SJCRH30 (cell line): ENCODE data around the gene ZNF592. TPM values are rescaled to one million over a fixed set of nuclear protein-coding genes. Genes with fewer than 3 reads are reported as not detected.
A peak's percentile ranks its signal among the peaks of the same experiment; 100 is the strongest.

Source experiments
- DNase-seq, 2 experiments: peaks; one replicate each; pipeline ENCODE4 v3.0.0-alpha.2; 2015 to 2020
- H3K27ac ChIP-seq: fragments of 250-450 bp; sonication (Bioruptor Pico); 2 replicates; pipeline ENCODE4 v1.5.1; 2020; ENCODE audit warnings: mild to moderate bottlenecking, moderate library complexity
- H3K27me3 ChIP-seq: fragments of 250-450 bp; sonication (Bioruptor Pico); 2 replicates; pipeline ENCODE4 v1.5.1; 2020; ENCODE audit warnings: mild to moderate bottlenecking, moderate library complexity
- H3K36me3 ChIP-seq: fragments of 250-450 bp; sonication (Bioruptor Pico); 2 replicates; pipeline ENCODE4 v1.5.1; 2020; ENCODE audit warnings: mild to moderate bottlenecking, moderate library complexity
- H3K4me1 ChIP-seq: fragments of 250-450 bp; sonication (Bioruptor Pico); 2 replicates; pipeline ENCODE4 v1.5.1; 2020; ENCODE audit warnings: mild to moderate bottlenecking, moderate library complexity
- H3K4me3 ChIP-seq: fragments of 250-450 bp; sonication (Bioruptor Pico); 2 replicates; pipeline ENCODE4 v1.5.1; 2020; ENCODE audit warnings: mild to moderate bottlenecking, moderate library complexity
- H3K9me3 ChIP-seq: fragments of 250-450 bp; sonication (Bioruptor Pico); replicated peaks from 2 replicates; pipeline ENCODE4 v1.5.1; 2020; ENCODE audit warnings: mild to moderate bottlenecking, moderate library complexity
- total RNA-seq: library from RNA; depleted of rRNA; stranded (reverse); fragments of >200 nt; shearing (Covaris generic); gene quantifications from 2 replicates; pipeline ENCODE4 v1.2.3, GENCODE V29; 2014

Gene ZNF592
- total RNA-seq, 1 experiment from 2014 or later: 12.6 TPM

- peaks cover 22% of the 10 kb centered on the region for H3K36me3 ChIP-seq
- H3K4me3 ChIP-seq: no peak overlapping the region
- H3K4me1 ChIP-seq: no peaks in the 10 kb centered on the region
- H3K9me3 ChIP-seq: no peaks in the 10 kb centered on the region
- no peak overlapping the region for H3K27ac ChIP-seq
- no peak for DNase-seq
- H3K27me3 ChIP-seq: no peaks in the 10 kb centered on the region
Measured at GRCh38 chr15:84799511-84800187, 51.3 kb downstream of the ZNF592 start.

- DNase-seq: no peak
- Histone ChIP-seq H3K4me3 (no peak overlapping the region), H3K36me3 (peaks cover 20% of the 10 kb centered on the region), H3K4me1 (no peaks in the 10 kb centered on the region), H3K27me3 (no peaks in the 10 kb centered on the region), H3K27ac (no peak overlapping the region), H3K9me3 (no peaks in the 10 kb centered on the region)
Measured at GRCh38 chr15:84800365-84800806, 52.0 kb downstream of the ZNF592 start.

DNA sequence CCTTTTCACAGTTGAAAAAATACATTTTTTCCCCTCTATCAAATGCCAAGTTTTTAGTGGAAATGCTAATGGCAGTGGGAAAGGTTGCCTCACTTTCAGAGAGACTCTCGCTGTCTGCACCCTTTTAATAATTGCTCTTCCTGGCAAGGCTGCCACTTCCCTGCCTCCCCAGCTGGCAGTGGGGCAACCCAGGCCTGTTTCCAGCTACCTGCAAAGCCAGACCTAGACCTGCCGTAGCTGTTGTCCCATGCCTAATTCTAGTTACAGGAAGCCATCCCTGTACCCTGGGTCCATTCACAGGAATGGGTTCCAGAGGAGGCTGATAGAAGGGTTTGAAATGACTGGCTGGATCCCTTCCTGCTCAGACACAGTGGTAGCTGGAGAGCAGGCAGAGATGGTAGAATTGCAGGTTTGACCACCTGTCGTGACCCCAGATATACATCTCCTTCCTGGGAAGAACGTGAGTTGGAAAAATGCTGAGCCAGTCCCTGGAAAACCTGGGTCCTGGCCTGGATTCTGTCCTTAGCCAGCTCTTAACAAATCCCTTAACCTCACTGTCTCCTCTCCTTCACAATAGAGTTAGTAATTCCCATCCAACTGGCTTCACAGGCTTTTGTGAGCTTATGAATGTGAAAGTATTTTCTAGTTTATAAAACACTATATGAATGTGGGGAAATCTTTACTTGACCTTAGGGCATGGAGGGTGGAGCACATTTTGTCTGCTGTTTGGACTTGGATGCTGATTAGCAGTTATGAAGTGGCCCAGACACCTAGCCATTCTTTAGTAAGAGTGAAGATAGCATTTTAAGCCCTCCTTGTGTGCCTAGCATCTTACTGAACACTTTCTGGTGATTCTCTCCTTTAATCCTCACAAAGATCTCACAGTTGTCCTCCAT is 55.9 kb downstream of the ZNF592 start:
- peaks cover 14% of the 10 kb centered on the region for H3K36me3 ChIP-seq

GRCh38 chr15:84805221-84805620 is 56.8 kb downstream of the ZNF592 start:
- H3K36me3 ChIP-seq: peaks cover 9% of the 10 kb centered on the region
- H3K27ac ChIP-seq: no peak overlapping the region
- peaks cover 7% of the 10 kb centered on the region for H3K4me1 ChIP-seq
- no peaks in the 10 kb centered on the region for H3K9me3 ChIP-seq
- no peak for DNase-seq
- H3K4me3 ChIP-seq: no peak overlapping the region
- no peaks in the 10 kb centered on the region for H3K27me3 ChIP-seq

More for the DNA sequence above, 55.9 kb downstream of the ZNF592 start:
- Histone ChIP-seq H3K27me3 (no peaks in the 10 kb centered on the region), H3K27ac (no peak overlapping the region), H3K4me1 (peaks cover under 1% of the 10 kb centered on the region), H3K9me3 (no peaks in the 10 kb centered on the region), H3K4me3 (no peak overlapping the region)
- DNase-seq: no peak

- Histone ChIP-seq H3K4me3 (no peak overlapping the region), H3K9me3 (no peaks in the 10 kb centered on the region), H3K27me3 (no peaks in the 10 kb centered on the region), H3K27ac (no peak overlapping the region), H3K4me1 (peaks cover 15% of the 10 kb centered on the region), H3K36me3 (peaks cover 3% of the 10 kb centered on the region; the same call in 1 of the 2 replicates)
- no peak for DNase-seq
Measured at GRCh38 chr15:84807228-84807627, 58.8 kb downstream of the ZNF592 start.

DNA sequence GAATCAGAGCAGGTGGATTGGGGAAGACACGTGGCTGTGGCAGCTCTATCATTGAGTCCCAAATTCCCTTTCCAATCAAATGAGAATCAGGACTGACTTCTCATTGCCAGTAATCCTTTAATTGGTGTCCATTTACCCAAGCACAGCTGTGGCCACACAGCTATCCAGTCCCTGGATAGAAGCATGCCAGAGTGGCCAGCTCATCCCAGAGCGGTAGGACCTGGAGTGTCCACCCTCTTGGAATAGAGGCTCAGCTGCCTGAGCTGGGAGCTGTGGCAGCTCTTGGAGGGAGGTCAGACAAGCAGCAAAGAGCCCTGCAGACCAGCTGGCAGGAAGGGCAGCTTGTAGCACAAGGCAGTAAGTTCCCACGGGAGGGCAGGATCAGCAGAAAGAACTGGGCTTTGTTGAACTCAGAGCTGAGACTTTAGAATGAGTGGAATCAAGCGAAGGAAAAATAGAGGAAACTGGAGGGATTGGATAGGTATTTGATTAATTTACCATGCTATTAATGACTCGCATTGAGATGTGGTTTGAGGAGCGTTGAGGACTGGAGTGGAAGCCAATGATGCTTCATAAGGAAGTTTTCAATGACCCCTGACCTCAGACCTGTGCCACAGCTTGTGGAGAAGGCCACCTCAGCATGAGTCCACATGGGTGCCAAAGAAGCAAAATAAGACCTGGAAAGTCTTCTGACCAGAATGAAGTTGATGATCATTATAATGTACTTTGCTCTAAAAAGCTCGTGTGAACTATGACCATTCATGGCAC is 61.9 kb downstream of the ZNF592 start:
- Histone ChIP-seq H3K36me3 (peaks cover under 1% of the 10 kb centered on the region; the same call in 1 of the 2 replicates), H3K4me3 (no peak overlapping the region), H3K4me1 (peaks cover 15% of the 10 kb centered on the region), H3K9me3 (no peaks in the 10 kb centered on the region), H3K27ac (peak overlapping the region; percentile 21; the same call in 1 of the 2 replicates), H3K27me3 (no peaks in the 10 kb centered on the region)
- peak; percentile 90 to 91 for DNase-seq

GRCh38 chr15:84811151-84811550 is 62.8 kb downstream of the ZNF592 start:
- Histone ChIP-seq H3K27ac (no peak overlapping the region), H3K27me3 (no peaks in the 10 kb centered on the region), H3K4me1 (peaks cover 15% of the 10 kb centered on the region), H3K9me3 (no peaks in the 10 kb centered on the region), H3K4me3 (no peak overlapping the region), H3K36me3 (no peaks in the 10 kb centered on the region)
- no peak for DNase-seq

DNA sequence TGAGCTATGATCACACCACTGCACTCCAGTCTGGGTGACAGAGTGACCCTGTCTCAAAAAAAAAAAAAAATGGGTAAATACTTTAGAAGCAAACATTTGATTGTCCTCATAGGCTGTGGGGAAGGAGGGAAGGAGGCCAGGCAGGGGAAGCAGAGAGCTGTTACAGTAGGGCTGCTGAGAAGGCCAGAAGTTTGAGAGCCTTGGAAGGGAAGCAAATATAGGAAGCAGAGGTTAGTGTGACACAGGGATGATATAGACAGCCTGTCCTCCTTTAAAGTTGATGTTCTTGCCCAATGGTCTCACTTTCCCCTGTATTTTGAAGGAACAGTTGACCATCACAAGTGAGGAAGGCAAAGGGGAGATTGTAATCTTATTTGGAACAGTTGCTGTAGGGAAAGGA is 63.4 kb downstream of the ZNF592 start:
- Histone ChIP-seq H3K4me3 (no peak overlapping the region), H3K27ac (no peak overlapping the region), H3K9me3 (no peaks in the 10 kb centered on the region), H3K36me3 (no peaks in the 10 kb centered on the region), H3K4me1 (peaks cover 15% of the 10 kb centered on the region), H3K27me3 (no peaks in the 10 kb centered on the region)
- no peak for DNase-seq

GRCh38 chr15:84812842-84813241 is 64.5 kb downstream of the ZNF592 start:
- no peaks in the 10 kb centered on the region for H3K27me3 ChIP-seq
- no peak overlapping the region for H3K27ac ChIP-seq
- H3K36me3 ChIP-seq: no peaks in the 10 kb centered on the region
- H3K9me3 ChIP-seq: no peaks in the 10 kb centered on the region
- no peak overlapping the region for H3K4me3 ChIP-seq
- no peak for DNase-seq
- peaks cover 15% of the 10 kb centered on the region for H3K4me1 ChIP-seq

DNA sequence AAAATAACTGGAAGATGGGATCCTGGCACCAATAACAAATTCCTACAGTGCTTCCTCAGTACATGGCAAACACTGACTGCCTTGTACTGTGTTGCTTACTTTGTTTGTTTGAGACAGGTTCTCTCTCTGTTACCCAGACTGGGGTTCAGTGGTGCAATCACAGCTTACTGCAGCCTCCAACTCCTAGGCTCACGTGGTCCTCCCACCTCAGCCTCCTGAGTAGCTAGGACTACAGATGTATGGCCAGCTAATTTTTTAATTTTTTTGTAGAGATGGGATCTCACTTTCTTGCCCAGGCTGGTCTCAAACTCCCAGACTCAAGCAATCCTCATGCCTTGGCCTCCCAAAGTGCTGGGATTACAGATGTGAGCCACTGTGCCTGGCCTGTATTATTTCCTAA is 65.0 kb downstream of the ZNF592 start:
- no peak for DNase-seq
- Histone ChIP-seq H3K27ac (no peak overlapping the region), H3K4me1 (peaks cover 15% of the 10 kb centered on the region), H3K36me3 (no peaks in the 10 kb centered on the region), H3K4me3 (no peak overlapping the region), H3K27me3 (no peaks in the 10 kb centered on the region), H3K9me3 (no peaks in the 10 kb centered on the region)

GRCh38 chr15:84813931-84814330 is 65.5 kb downstream of the ZNF592 start:
- Histone ChIP-seq H3K27me3 (no peaks in the 10 kb centered on the region), H3K9me3 (no peaks in the 10 kb centered on the region), H3K4me3 (no peak overlapping the region), H3K36me3 (no peaks in the 10 kb centered on the region), H3K27ac (no peak overlapping the region), H3K4me1 (peaks cover 18% of the 10 kb centered on the region)
- no peak for DNase-seq

GRCh38 chr15:84814916-84815315 is 66.5 kb downstream of the ZNF592 start:
- Histone ChIP-seq H3K36me3 (no peaks in the 10 kb centered on the region), H3K27ac (no peak overlapping the region), H3K9me3 (no peaks in the 10 kb centered on the region), H3K27me3 (no peaks in the 10 kb centered on the region), H3K4me1 (peaks cover 15% of the 10 kb centered on the region), H3K4me3 (no peak overlapping the region)
- DNase-seq: no peak

DNA sequence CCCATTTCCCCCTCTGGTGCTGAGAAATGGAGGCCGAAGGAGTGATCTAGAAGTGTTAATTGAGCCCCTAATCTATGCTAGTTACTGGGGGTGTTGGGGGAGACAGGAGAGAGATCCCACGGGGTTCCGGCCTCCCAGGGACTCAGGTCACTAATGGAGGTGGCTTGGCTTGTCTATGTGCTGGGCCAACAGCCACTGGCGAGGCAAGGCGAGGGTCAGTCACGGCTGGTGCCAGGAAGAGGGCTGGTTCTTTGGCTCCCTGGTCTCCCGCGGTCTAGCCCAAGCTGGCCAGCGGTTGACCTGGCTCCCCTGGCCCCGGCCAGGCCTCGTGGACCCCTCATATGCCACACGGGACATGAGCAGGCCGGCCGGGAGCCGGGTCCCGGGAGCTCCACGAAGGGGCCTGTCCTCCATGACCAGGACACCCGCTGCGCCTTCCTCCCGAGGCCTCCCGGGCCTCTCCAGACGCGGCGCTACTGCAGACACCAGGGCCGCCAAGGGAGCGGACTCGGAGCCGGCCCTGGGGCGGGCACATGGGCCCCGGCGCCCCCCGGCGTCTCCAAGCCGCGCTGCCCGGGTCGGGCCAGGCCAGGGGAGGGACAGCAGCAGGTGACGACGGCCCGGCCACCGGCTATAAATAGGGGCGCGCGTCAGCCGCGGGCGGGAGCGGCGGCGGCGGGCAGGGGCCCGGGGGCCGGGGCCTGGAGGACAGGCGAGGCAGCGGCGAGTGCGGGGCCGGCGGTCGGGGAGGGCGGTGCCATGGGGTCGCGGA is 68.5 kb downstream of the ZNF592 start, which contains the start of gene ALPK3:
TSS of gene ALPK3 (plus strand) at position 663 of the 772 bp plus-strand sequence. CDS start at position 760, 97 bp downstream.
- H3K27ac ChIP-seq: peak within 1 kb of the TSS; percentile 86
- DNase-seq: peak; percentile 84 to 86
- H3K4me1 ChIP-seq: peaks cover 11% of the 10 kb centered on the region
- H3K36me3 ChIP-seq: peaks cover 5% of the 10 kb centered on the region; the same call in 1 of the 2 replicates
- H3K4me3 ChIP-seq: peak within 1 kb of the TSS; percentile 88
- H3K9me3 ChIP-seq: no peaks in the 10 kb centered on the region
- H3K27me3 ChIP-seq: no peaks in the 10 kb centered on the region
